ENCODE measurements around the gene PTPRG.

DNA sequence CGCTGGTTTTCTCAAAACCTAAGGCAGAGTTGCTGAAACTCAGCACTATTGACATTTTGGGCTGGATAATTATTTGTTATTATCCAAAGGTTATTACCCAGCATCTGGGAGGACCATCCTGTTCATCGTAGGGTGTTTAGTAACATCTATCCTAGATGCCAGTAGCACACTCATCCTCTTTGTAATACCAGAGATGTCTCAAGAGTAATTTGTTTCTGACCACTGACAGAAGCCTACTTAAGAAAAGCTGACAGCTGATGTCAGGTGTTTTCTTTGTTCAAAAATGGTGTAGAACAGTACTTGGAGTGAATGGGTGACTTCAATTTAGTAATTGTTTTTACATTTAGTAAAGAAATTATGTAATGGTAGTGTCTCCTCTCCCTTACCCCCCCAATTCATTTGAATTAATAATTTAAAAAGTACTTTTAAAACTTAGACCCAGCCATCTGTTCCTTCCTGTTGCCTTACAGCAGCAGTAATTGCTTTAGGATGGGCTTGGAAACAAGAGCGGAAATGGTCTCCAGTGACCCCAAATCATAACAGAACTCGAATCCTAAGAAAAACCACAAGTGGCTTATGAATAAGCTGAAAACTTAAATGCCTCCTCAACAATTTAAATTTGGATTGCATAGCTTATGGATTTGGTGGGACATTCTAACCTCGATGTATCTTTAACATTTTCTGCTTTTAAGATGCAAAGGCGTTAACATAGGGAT is 105.4 kb downstream of the PTPRG start:
- TF ChIP-seq, protein P1, sequence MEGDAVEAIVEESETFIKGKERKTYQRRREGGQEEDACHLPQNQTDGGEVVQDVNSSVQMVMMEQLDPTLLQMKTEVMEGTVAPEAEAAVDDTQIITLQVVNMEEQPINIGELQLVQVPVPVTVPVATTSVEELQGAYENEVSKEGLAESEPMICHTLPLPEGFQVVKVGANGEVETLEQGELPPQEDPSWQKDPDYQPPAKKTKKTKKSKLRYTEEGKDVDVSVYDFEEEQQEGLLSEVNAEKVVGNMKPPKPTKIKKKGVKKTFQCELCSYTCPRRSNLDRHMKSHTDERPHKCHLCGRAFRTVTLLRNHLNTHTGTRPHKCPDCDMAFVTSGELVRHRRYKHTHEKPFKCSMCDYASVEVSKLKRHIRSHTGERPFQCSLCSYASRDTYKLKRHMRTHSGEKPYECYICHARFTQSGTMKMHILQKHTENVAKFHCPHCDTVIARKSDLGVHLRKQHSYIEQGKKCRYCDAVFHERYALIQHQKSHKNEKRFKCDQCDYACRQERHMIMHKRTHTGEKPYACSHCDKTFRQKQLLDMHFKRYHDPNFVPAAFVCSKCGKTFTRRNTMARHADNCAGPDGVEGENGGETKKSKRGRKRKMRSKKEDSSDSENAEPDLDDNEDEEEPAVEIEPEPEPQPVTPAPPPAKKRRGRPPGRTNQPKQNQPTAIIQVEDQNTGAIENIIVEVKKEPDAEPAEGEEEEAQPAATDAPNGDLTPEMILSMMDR (IDR thresholded peaks at IDR 0.05) = no peak
- no peak for TF ChIP-seq POLR2A (IDR thresholded peaks at IDR 0.05)
